ENCODE measurements around the gene ALG12.
A peak's percentile ranks its signal among the peaks of the same experiment; 100 is the strongest.

Gene ALG12

GRCh38 chr22:49957826-49958365, 39.7 kb upstream of the ALG12 start:
- DNase-seq, result no peak

DNA sequence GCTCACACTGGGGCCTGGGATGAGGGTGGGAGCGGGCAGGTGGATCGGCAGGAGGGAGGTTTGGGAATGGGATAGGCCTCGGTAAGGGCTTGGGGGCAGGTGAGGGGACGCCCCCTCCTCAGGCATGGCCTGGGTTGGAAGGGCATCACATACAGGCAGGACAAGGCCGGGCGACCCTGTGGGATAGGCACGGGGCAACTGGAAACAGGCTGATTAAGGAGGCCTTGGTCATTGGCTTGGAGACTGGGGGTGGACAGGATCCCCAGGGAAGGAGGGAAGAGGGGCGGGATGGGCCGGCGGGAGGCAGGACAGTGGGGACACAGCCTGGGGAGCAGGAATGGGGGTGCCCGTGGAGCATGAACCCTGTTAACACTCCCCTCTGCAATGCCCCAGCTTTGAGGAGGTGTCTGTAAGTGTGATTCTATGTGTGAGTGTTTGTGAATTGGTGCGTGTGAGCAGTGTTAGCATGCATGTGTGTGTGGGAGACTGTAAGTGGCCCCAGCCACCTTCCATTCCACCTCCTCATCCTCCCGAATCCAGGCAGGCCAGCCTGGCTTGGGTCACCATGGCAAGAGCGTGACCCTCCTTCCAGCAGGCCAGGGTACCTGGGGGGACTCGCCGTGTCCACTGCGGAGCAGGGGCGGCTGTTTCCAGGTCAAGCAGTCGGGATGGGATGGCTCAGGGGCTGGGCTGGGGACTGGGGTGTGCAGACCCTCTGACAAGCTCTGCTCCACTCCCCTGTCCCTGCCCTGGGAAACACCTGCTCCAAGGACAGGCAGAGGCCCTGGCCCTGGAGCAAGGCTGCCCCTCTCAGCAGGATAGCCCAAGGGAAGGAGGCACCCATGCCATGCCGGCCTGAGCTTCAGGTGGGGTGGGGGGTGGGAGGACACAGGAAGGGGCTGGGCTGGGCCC, 38.9 kb upstream of the ALG12 start:
- no peak for DNase-seq

DNA sequence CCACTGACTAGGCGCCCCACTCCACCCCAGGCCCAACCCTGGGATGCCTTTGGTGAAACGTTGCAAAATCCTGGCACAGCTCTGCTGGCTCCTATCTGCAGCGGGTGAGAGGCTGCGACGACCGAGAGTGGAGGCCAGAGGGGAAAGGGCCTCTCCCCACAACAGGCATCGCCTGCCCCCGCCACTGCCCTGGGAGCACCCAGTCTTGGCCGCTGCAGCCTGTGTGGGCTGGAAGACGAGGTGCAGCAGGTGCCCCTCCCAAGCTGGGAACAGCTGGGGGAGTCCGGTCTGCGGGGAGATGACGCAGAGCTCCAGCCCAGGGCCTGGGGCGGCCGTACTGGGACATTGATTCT, 38.2 kb upstream of the ALG12 start:
- no peak for DNase-seq

DNA sequence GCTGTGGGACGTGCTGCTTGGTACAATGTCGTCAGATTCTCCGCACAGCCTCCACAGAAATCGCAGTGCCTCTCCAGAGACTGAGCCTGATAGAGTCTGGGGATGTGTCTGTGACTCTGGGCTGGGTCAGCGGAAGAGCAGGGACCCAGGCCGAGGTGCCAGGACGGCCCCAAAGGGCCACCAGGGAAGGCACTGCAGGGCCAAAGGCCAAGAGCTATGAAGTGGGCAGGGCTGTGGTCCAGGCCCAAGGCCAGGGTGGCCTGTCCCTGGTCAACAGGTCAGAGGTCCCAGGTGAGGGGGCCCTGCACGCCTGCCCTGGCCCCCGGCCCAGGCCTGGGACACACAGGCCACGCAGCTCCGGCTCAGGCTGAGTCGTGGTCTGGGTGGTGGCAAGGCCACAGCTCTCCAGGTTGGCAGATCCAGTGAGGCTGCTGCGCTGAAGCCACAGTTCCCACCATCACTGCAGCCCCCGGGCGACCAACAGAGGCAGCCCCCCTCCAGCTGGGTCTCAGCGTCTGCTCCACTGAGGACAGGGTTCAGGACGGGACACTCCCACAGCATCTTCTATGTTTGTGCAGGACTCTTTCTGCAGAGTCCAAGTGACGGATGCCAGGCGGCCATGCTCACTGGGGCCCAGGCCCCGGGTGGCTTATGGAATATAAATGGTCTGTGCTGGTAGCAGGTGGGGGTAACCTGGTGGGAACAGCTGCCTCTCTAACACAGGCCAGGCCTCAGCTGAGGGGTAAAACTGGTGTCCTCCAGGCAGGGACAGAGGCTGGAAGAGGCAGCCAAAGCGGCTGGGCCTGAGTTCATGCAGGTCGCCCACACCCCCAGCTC, 37.6 kb upstream of the ALG12 start:
- no peak for DNase-seq

DNA sequence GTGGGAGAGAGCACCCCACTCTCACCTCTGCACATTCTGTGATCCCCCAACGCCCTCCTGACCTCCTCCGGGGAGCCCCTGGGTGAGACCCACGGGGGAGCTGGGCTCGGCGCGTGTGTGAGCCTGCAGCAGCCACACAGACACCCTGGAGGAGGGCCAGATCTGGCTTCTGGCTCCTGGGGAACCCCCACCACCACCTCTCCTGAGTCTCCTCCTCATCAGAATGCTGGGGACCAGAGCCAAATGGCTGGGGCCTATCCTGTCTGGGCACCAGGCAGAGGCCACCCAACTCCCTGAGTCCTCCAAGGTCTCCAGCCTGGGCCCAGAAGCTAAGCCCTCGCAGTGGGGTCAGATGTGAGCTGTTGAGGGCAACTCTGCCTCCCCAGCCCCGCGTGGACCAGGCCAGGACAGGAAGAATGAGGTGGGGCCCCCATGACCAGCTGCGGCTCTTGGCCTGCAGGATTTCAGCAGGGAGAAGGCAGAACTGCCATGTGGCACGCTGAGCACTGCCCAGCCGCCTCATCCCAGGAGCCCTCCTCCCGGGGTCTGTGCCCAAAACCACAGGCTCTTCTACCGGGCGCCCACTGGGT, 36.8 kb upstream of the ALG12 start:
- no peak for DNase-seq

- no peak for DNase-seq
Measured at GRCh38 chr22:49954354-49954753, 36.1 kb upstream of the ALG12 start.

- DNase-seq, result no peak
Measured at GRCh38 chr22:49953680-49954344, 35.6 kb upstream of the ALG12 start.

DNA sequence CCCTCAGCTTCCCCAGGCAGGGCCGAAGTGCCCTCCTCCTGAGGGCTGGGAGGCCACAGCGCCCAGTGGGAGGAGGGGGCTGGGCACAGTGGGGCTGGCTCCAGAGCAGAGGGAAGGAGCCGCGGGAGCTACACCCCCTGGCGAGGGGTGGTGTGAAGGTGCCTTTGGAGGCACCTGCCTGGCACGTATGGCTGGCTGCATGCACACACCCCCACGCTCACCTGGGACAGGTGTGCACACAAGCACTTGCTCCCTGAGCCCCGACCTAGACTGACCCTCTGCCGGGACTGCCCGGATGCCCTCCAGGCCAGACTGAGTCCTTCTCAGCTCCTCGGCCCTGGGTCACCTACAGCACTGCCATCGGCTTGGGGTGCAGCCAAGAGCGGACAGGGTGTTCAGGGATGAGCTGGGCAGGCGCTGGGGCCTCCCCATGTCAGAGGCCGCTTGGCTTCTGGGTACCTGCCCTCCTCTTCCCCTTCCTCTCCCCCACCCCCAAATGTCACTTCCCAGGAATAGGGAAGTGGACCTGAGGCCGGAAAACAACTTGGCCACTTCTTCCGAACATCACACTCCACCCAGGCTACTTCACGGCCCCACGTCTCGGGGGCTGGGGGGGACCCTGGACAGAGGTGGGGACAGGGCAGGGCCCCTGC, 34.9 kb upstream of the ALG12 start:
- no peak for DNase-seq

- DNase-seq, result no peak
Measured at GRCh38 chr22:49951986-49952896, 34.0 kb upstream of the ALG12 start.

- DNase-seq, result no peak
Measured at GRCh38 chr22:49951678-49951985, 33.4 kb upstream of the ALG12 start.

- DNase-seq, result peak; percentile 21
Measured at GRCh38 chr22:49951000-49951677, 32.9 kb upstream of the ALG12 start.

GRCh38 chr22:49950396-49950994, 32.3 kb upstream of the ALG12 start:
- DNase-seq, result no peak

GRCh38 chr22:49949914-49950292, 31.7 kb upstream of the ALG12 start:
- DNase-seq, result no peak

DNA sequence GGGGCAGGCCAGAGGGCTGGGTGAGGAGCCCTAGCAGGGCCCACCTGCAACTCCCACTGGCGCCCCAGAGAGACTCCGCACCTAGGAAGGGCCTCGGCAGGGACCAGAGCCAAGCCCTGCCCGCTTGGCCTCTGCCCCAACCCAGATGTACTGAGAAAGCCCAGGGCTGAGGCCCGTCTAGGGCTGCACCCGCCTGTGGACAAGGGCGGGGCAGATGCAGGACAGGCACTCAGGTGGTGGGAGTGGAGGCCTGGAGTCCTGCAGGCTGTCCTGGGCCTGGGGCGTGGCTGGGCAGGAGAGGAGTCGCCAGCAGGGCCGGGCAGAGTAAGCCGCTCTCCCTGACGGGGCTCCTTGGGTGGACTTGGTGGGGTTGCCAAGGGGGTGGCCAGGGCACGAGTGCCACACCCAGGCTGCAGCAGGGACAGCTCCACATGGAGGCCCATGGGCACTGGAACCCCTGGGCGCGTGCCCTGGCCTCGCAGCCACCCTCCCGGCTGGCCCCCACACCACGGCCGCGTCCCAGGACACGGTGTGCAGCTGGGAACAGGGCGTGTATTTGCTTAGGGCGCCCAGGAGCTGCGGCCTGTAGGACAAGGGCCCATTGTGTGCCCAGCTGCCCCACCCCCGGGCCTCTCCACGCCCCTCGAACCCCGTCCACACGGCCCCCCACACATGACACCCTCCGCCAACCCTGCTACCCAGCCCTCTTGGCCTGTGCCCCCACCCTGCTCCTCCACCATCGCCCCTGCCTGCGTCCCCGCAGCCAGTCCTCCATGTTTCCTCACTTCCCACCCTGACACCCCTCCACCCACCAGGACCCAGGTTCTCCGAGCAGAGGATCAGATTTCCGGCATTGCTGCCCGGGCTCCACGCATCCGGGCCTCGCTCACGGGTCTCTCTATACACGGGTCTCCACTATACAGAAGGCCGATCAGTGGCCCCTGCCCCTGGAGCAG, 31.0 kb upstream of the ALG12 start:
- no peak for DNase-seq

DNA sequence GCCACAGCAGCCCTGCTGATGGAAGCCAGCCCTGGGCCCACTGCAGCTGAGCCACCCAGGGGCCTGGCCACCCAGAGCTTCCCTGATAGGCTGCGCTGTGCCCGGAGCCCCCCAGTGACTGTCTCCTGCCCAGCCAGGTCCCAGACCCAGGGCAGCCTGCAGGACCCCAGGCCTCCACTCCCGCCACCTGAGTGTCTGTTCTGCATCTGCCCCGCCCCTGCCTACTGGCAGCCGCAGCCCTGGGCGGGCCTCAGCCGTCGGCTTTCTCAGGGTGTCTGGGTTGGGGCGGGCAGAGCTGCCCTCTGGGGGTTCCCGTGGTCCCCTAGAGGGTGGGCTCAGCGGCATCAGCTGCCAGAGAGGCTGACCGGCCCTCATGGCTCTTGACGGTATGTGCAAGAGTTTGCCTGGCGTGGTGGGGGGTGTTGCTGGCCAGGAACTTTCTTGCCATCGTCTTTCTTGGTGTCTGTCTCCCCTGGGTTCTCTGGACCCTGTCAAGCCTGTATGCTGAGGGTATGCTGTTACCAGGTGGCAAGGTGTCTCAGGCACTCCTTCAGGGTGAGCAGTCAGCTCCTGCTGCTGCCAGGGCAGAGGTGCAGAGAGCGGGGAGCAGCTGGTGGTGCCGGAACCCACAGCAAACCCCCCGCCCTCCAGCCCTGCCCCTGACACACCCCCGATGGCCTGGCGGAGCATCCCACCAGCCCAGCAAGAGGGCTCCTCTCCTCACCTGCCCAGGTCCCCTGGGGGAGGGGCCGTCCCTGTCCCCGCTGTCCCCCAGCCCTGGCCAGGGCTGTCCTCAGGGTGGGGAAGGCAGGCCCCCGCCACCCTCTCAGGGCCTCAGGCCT, 30.1 kb upstream of the ALG12 start:
- no peak for DNase-seq

DNA sequence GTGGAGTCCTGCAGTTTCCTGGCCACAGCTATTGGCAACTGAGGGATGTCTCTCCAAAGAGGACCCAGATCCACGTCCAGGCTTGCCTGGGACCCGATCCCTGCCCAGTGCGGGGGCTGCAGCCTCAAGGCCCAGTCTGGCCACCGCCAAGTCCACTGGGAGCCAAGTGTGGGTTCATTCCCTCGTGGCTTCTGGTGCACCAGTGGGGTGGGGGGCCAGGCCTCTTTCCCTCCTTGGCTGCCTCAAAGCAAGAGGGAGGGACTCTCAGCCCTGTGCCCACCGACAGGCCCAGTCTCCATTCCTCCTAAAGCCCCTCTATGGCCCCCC, 29.0 kb upstream of the ALG12 start:
- no peak for DNase-seq

- peak; percentile 24 for DNase-seq
Measured at GRCh38 chr22:49946612-49947295, 28.5 kb upstream of the ALG12 start.

All from NCI-H345 (cell line).